IMR-90 (cell line): ENCODE results near the gene SCN4A.

Experiments
- POLR2A ChIP-seq: IDR thresholded peaks from 2 replicates; pipeline ENCODE4 v1.6.1; 2012; ENCODE audit warnings: mild to moderate bottlenecking, low read depth, low read length
- RAD21 ChIP-seq: IDR thresholded peaks from 2 replicates; pipeline ENCODE4 v1.6.1; 2012; ENCODE audit warnings: low read length, improper control_type of control experiment
- SMC3 ChIP-seq: fragments of 150-350 bp; IDR thresholded peaks from 2 replicates; pipeline ENCODE4 v1.6.1; 2016; ENCODE audit warnings: low read depth, mild to moderate bottlenecking, antibody characterized with exemption, low read length, moderate library complexity
- TF ChIP-seq, protein P1 (sequence below): conservative IDR thresholded peaks from 2 replicates; pipeline ENCODE4 v1.5.1; 2012; ENCODE audit warnings: mild to moderate bottlenecking, low read depth, low read length, improper control_type of control experiment
- TF ChIP-seq, protein P2 (sequence below): fragments of 150-350 bp; IDR thresholded peaks from 2 replicates; pipeline ENCODE4 v1.6.1; 2017; ENCODE audit warnings: mild to moderate bottlenecking, antibody characterized with exemption, low read length, low read depth

- TF ChIP-seq, protein P1, sequence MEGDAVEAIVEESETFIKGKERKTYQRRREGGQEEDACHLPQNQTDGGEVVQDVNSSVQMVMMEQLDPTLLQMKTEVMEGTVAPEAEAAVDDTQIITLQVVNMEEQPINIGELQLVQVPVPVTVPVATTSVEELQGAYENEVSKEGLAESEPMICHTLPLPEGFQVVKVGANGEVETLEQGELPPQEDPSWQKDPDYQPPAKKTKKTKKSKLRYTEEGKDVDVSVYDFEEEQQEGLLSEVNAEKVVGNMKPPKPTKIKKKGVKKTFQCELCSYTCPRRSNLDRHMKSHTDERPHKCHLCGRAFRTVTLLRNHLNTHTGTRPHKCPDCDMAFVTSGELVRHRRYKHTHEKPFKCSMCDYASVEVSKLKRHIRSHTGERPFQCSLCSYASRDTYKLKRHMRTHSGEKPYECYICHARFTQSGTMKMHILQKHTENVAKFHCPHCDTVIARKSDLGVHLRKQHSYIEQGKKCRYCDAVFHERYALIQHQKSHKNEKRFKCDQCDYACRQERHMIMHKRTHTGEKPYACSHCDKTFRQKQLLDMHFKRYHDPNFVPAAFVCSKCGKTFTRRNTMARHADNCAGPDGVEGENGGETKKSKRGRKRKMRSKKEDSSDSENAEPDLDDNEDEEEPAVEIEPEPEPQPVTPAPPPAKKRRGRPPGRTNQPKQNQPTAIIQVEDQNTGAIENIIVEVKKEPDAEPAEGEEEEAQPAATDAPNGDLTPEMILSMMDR: no peak
- no peak for TF ChIP-seq SMC3
- TF ChIP-seq, protein P2, sequence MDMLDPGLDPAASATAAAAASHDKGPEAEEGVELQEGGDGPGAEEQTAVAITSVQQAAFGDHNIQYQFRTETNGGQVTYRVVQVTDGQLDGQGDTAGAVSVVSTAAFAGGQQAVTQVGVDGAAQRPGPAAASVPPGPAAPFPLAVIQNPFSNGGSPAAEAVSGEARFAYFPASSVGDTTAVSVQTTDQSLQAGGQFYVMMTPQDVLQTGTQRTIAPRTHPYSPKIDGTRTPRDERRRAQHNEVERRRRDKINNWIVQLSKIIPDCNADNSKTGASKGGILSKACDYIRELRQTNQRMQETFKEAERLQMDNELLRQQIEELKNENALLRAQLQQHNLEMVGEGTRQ: no peak
- no peak for TF ChIP-seq RAD21
- TF ChIP-seq POLR2A: no peak
Measured at GRCh38 chr17:63960006-63960405, 12.7 kb downstream of the SCN4A start.
